Measurements from ENCODE around the gene WTAP.
"Not testable (repeated sequence)": the region's sequence is repeated elsewhere in the genome, so short reads cannot be mapped to it uniquely, and the experiment has no call there.

Gene WTAP

GRCh38 chr6:159726918-159727716, at the start of gene WTAP:
TSS of gene WTAP (plus strand) at chr6:159727506. CDS start at chr6:159736266, 8,760 bp downstream.
- peak; percentile 97 for DNase-seq

GRCh38 chr6:159677506-159678165, 49.7 kb upstream of the WTAP start:
- DNase-seq, result no peak

GRCh38 chr6:159678574-159678973, 48.7 kb upstream of the WTAP start:
- no peak for DNase-seq

GRCh38 chr6:159679091-159680077, 47.9 kb upstream of the WTAP start:
- DNase-seq, result no peak

GRCh38 chr6:159680104-159680503, 47.2 kb upstream of the WTAP start:
- no peak for DNase-seq

GRCh38 chr6:159681191-159681880, 46.0 kb upstream of the WTAP start:
- no peak for DNase-seq

GRCh38 chr6:159682295-159682694, 45.0 kb upstream of the WTAP start:
- no peak for DNase-seq

- DNase-seq, result no peak
These were observed 44.5 kb upstream of the WTAP start for GRCh38 chr6:159682810-159683209.

- DNase-seq, result no peak
These were observed 43.3 kb upstream of the WTAP start for GRCh38 chr6:159684013-159684304.

GRCh38 chr6:159686040-159686439, 41.3 kb upstream of the WTAP start:
- no peak for DNase-seq

- DNase-seq, result no peak
These were observed 40.6 kb upstream of the WTAP start for GRCh38 chr6:159686703-159687102.

- DNase-seq, result no peak
These were observed 40.0 kb upstream of the WTAP start for GRCh38 chr6:159687341-159687740.

GRCh38 chr6:159688266-159688905, 38.9 kb upstream of the WTAP start:
- no peak for DNase-seq

- no peak for DNase-seq
These were observed 38.3 kb upstream of the WTAP start for GRCh38 chr6:159689001-159689400.

- DNase-seq, result not testable (repeated sequence)
These were observed 37.2 kb upstream of the WTAP start for GRCh38 chr6:159690135-159690534.

- DNase-seq, result no peak
These were observed 36.0 kb upstream of the WTAP start for GRCh38 chr6:159691133-159691962.

- no peak for DNase-seq
These were observed 35.4 kb upstream of the WTAP start for GRCh38 chr6:159691963-159692287.

- peak; percentile 57 for DNase-seq
These were observed 34.8 kb upstream of the WTAP start for GRCh38 chr6:159692303-159693127.

GRCh38 chr6:159693128-159693893, 34.0 kb upstream of the WTAP start, which contains the start of gene SOD2:
TSS of gene SOD2 (minus strand) at chr6:159693241. CDS start at chr6:159693167, 74 bp downstream.
- peak; percentile 90 for DNase-seq
